GM23338 (cell line): Measurements from ENCODE around the gene STAMBPL1. TPM values are rescaled to one million over a fixed set of nuclear protein-coding genes. Genes with fewer than 3 reads are reported as not detected.
A peak's percentile ranks its signal among the peaks of the same experiment; 100 is the strongest.
"Not testable (repeated sequence)": the region's sequence is repeated elsewhere in the genome, so short reads cannot be mapped to it uniquely, and the experiment has no call there.

ENCODE experiments used
- ATAC-seq: fragments of 200-7000 bp; cut with Tn5 transposase; 3 replicates; pipeline ENCODE4 v1.9.1; 2020
- DNase-seq: peaks from one replicate; pipeline ENCODE4 v3.0.0-alpha.2; 2015; ENCODE audit warnings: low spot score
- H2AFZ ChIP-seq: fragments of 200-600 bp; sonication (generic); 2 replicates; pipeline ENCODE4 v1.8.0; 2016; ENCODE audit warnings: antibody characterized with exemption, mild to moderate bottlenecking, moderate library complexity
- H3F3A ChIP-seq: fragments of 200-600 bp; sonication (generic); replicated peaks from 2 replicates; pipeline ENCODE4 v1.8.0; 2017; ENCODE audit warnings: antibody characterized with exemption, mixed run types, low read depth
- H3K27ac ChIP-seq: fragments of 200-600 bp; sonication (generic); 2 replicates; pipeline ENCODE4 v1.6.1; 2016; ENCODE audit warnings: low read depth
- H3K27me3 ChIP-seq: fragments of 200-600 bp; sonication (generic); 2 replicates; pipeline ENCODE4 v1.8.0; 2016; ENCODE audit warnings: mild to moderate bottlenecking, mixed run types, moderate library complexity; ENCODE audit not compliant: insufficient read depth
- H3K36me3 ChIP-seq: fragments of 200-600 bp; sonication (generic); 2 replicates; pipeline ENCODE4 v1.8.0; 2016; ENCODE audit warnings: mild to moderate bottlenecking; ENCODE audit not compliant: insufficient read depth
- H3K4me1 ChIP-seq: fragments of 200-600 bp; sonication (generic); 2 replicates; pipeline ENCODE4 v1.8.0; 2016; ENCODE audit warnings: mild to moderate bottlenecking, moderate library complexity; ENCODE audit not compliant: insufficient read depth
- H3K4me2 ChIP-seq: fragments of 200-600 bp; sonication (generic); 2 replicates; pipeline ENCODE4 v1.7.1; 2017; ENCODE audit warnings: mixed run types
- H3K4me3 ChIP-seq: fragments of 200-600 bp; sonication (generic); 2 replicates; pipeline ENCODE4 v1.6.1; 2016; ENCODE audit warnings: mixed run types
- H3K79me2 ChIP-seq: fragments of 200-600 bp; sonication (generic); replicated peaks from 2 replicates; pipeline ENCODE4 v1.8.0; 2017; ENCODE audit warnings: mild to moderate bottlenecking; ENCODE audit not compliant: insufficient read depth
- H3K9me2 ChIP-seq: fragments of 200-600 bp; sonication (generic); 2 replicates; pipeline ENCODE4 v1.8.0; 2017; ENCODE audit not compliant: insufficient read depth
- H4K20me1 ChIP-seq: fragments of 200-600 bp; sonication (generic); replicated peaks from 2 replicates; pipeline ENCODE4 v1.8.0; 2017; ENCODE audit warnings: mild to moderate bottlenecking; ENCODE audit not compliant: insufficient read depth
- H3K27ac Mint-ChIP-seq: 2 replicates; pipeline ENCODE4 v1.8.0; 2020; ENCODE audit warnings: inconsistent platforms, mild to moderate bottlenecking, moderate library complexity, mixed read lengths
- H3K27me3 Mint-ChIP-seq: 3 replicates; pipeline ENCODE4 v1.8.0; 2022; ENCODE audit warnings: low read depth, mild to moderate bottlenecking, moderate library complexity, mixed read lengths, inconsistent platforms; ENCODE audit not compliant: insufficient read depth, poor library complexity
- H3K36me3 Mint-ChIP-seq: 3 replicates; pipeline ENCODE4 v1.8.0; 2021; ENCODE audit warnings: low read depth, mild to moderate bottlenecking, inconsistent platforms, moderate library complexity, mixed read lengths
- H3K4me1 Mint-ChIP-seq: 3 replicates; pipeline ENCODE4 v1.8.0; 2020; ENCODE audit warnings: mild to moderate bottlenecking, inconsistent platforms, mixed read lengths
- H3K4me3 Mint-ChIP-seq: 3 replicates; pipeline ENCODE4 v1.8.0; 2021; ENCODE audit warnings: moderate library complexity, mild to moderate bottlenecking, inconsistent platforms, mixed read lengths
- H3K9me3 Mint-ChIP-seq: 3 replicates; pipeline ENCODE4 v1.8.0; 2020; ENCODE audit warnings: moderate library complexity, mild to moderate bottlenecking, inconsistent platforms, mixed read lengths
- CREB1 ChIP-seq: fragments of 250-450 bp; sonication (Bioruptor Pico); IDR thresholded peaks from 2 replicates; pipeline ENCODE4 v1.5.0; 2020; ENCODE audit warnings: low read depth, mild to moderate bottlenecking, moderate library complexity
- CTCF ChIP-seq, 2 experiments: fragments of 200-600 bp in 1 of 2; sonication (generic) in 1 of 2; conservative IDR thresholded peaks; 2 replicates each; pipeline versions ENCODE4 v1.5.1 to v1.6.1; 2016 to 2017; ENCODE audit warnings: antibody characterized with exemption in 2 of 2, low read depth in 2 of 2, mild to moderate bottlenecking in 2 of 2, moderate library complexity in 1 of 2
- ETS1 ChIP-seq: IDR thresholded peaks from 2 replicates; pipeline ENCODE4 v1.6.1; 2016; ENCODE audit warnings: antibody characterized with exemption
- NANOG ChIP-seq: IDR thresholded peaks from 2 replicates; pipeline ENCODE4 v1.6.1; 2016; ENCODE audit warnings: antibody characterized with exemption, borderline replicate concordance
- POLR2AphosphoS5 ChIP-seq: IDR thresholded peaks from 2 replicates; pipeline ENCODE4 v1.6.1; 2016; ENCODE audit warnings: antibody characterized with exemption, low read depth
- REST ChIP-seq: IDR thresholded peaks from one replicate; pipeline ENCODE4 v1.6.1; 2018; ENCODE audit warnings: antibody characterized with exemption; ENCODE audit not compliant: unreplicated experiment
- ZNF331 ChIP-seq: fragments of 250-450 bp; sonication (Bioruptor Pico); IDR thresholded peaks from 2 replicates; pipeline ENCODE4 v1.5.0; 2020; ENCODE audit warnings: low read depth, mild to moderate bottlenecking, moderate library complexity
- polyA plus RNA-seq: library from polyadenylated mRNA; unstranded; fragments of >200 nt; fragmentation: Nextera tagmentation; extraction: Ambion mirVana; gene quantifications from 2 replicates; pipeline ENCODE4 v1.2.1, GENCODE V29; 2016
- total RNA-seq: library from RNA; depleted of rRNA; stranded (reverse); fragments of >200 nt; shearing (Covaris generic); gene quantifications from 2 replicates; pipeline ENCODE4 v1.2.3, GENCODE V29; 2014

The STAMBPL1 gene
- total and polyA plus RNA-seq, 2 experiments from 2014 or later, result 2.5 to 11.5 TPM

GRCh38 chr10:88881922-88882645, 2.0 kb downstream of the STAMBPL1 start:
- H3K36me3 Mint-ChIP-seq, result no peaks in the 10 kb centered on the region
- H3K4me1 Mint-ChIP-seq, result peaks cover 58% of the 10 kb centered on the region
- H2AFZ ChIP-seq, result no peak overlapping the region
- ATAC-seq (no peak), DNase-seq (no peak)
- H3K27ac Mint-ChIP-seq, result no peak overlapping the region
- no peaks in the 10 kb centered on the region for H4K20me1 ChIP-seq
- H3F3A ChIP-seq, result peaks cover 5% of the 10 kb centered on the region
- H3K4me3 ChIP-seq, result no peak overlapping the region
- H3K27me3 Mint-ChIP-seq, result peaks cover 8% of the 10 kb centered on the region
- peaks cover 13% of the 10 kb centered on the region for H3K27me3 ChIP-seq
- H3K79me2 ChIP-seq, result no peaks in the 10 kb centered on the region
- H3K4me3 Mint-ChIP-seq, result peak overlapping the region; percentile 95
- TF ChIP-seq ETS1 (no peak), CTCF (conservative IDR thresholded peaks at IDR 0.05; ENCODE audit: low read depth in 2 of 2) (no peak), POLR2AphosphoS5 (no peak), NANOG (no peak), REST (no peak), ZNF331 (CRISPR knock-in tag) (no peak), CREB1 (CRISPR knock-in tag) (no peak)
- H3K9me2 ChIP-seq, result no peaks in the 10 kb centered on the region
- no peak overlapping the region for H3K27ac ChIP-seq
- H3K4me1 ChIP-seq, result peaks cover 38% of the 10 kb centered on the region
- H3K9me3 Mint-ChIP-seq, result no peaks in the 10 kb centered on the region
- no peaks in the 10 kb centered on the region for H3K36me3 ChIP-seq
- no peak overlapping the region for H3K4me2 ChIP-seq

GRCh38 chr10:88882646-88883447, 2.8 kb downstream of the STAMBPL1 start:
- H3K9me3 Mint-ChIP-seq, H3K36me3 Mint-ChIP-seq, H3K9me2 ChIP-seq, H4K20me1 ChIP-seq, ATAC-seq, H3F3A ChIP-seq, H3K4me3 Mint-ChIP-seq, H3K79me2 ChIP-seq, H3K27me3 Mint-ChIP-seq, DNase-seq, H3K4me3 ChIP-seq, H2AFZ ChIP-seq, H3K27ac ChIP-seq, H3K4me2 ChIP-seq, H3K36me3 ChIP-seq: not testable (repeated sequence)
- Mint-ChIP-seq H3K27ac (0 out of 2 replicates have a peak overlapping the region, but pooled peaks have one; percentile 17), H3K4me1 (peaks cover 54% of the 10 kb centered on the region)
- H3K27me3 ChIP-seq, result peaks cover 13% of the 10 kb centered on the region
- H3K4me1 ChIP-seq, result peaks cover 36% of the 10 kb centered on the region
